ENCODE results near the gene CEMP1.
"Not testable (repeated sequence)": the region's sequence is repeated elsewhere in the genome, so short reads cannot be mapped to it uniquely, and the experiment has no call there.

CEMP1 gene

GRCh38 chr16:2535625-2536013 lies 4.4 kb upstream of the CEMP1 start:
- no peak for DNase-seq

- DNase-seq: not testable (repeated sequence)
Observed at GRCh38 chr16:2534335-2534734, 3.1 kb upstream of the CEMP1 start.

GRCh38 chr16:2533912-2534311 lies 2.7 kb upstream of the CEMP1 start:
- no peak for DNase-seq

GRCh38 chr16:2533142-2533755 lies 2.0 kb upstream of the CEMP1 start:
- not testable (repeated sequence) for DNase-seq

- peak; percentile 52 for DNase-seq
Observed at GRCh38 chr16:2532494-2533141, 1.4 kb upstream of the CEMP1 start.

GRCh38 chr16:2531696-2532493 lies 687 bp upstream of the CEMP1 start:
- peak; percentile 99 for DNase-seq

- no peak for DNase-seq
Observed at GRCh38 chr16:2530629-2531318, 434 bp downstream of the CEMP1 start.

GRCh38 chr16:2529961-2530628 lies 1.1 kb downstream of the CEMP1 start:
- no peak for DNase-seq

GRCh38 chr16:2529061-2529931 lies 1.9 kb downstream of the CEMP1 start:
- DNase-seq: no peak

GRCh38 chr16:2528161-2529060 lies 2.8 kb downstream of the CEMP1 start:
- DNase-seq: no peak

GRCh38 chr16:2527784-2528100 lies 3.5 kb downstream of the CEMP1 start:
- no peak for DNase-seq

- no peak for DNase-seq
Observed at GRCh38 chr16:2527071-2527783, 4.0 kb downstream of the CEMP1 start.

- no peak for DNase-seq
Observed at GRCh38 chr16:2526135-2526534, 5.1 kb downstream of the CEMP1 start.

- no peak for DNase-seq
Observed at GRCh38 chr16:2524339-2524938, 6.8 kb downstream of the CEMP1 start.

- DNase-seq: no peak
Observed at GRCh38 chr16:2523801-2524231, 7.4 kb downstream of the CEMP1 start.

- DNase-seq: peak; percentile 40
Observed at GRCh38 chr16:2520784-2521531, 10.2 kb downstream of the CEMP1 start.

- DNase-seq: peak; percentile 88
Observed at GRCh38 chr16:2520097-2520783, 11.0 kb downstream of the CEMP1 start, which contains the start of gene AMDHD2. TSS of gene AMDHD2 (plus strand) at chr16:2520371. CDS start at chr16:2520459, 88 bp downstream.

- no peak for DNase-seq
Observed at GRCh38 chr16:2519711-2520080, 11.5 kb downstream of the CEMP1 start.

Measured in stimulated activated naive CD4-positive, alpha-beta T cell treated with Interleukin-2 at 50 U/mL for 16 hours (primary cell).